ENCODE data around the gene PYCR2. TPM values are rescaled to one million over a fixed set of nuclear protein-coding genes. Genes with fewer than 3 reads are reported as not detected.
"Not testable (repeated sequence)": the region's sequence is repeated elsewhere in the genome, so short reads cannot be mapped to it uniquely, and the experiment has no call there.

PYCR2 gene
- 47.4 TPM for total RNA-seq

- peak in 1 of 2 donors; percentile 97 for DNase-seq (ENCODE audit: extremely low spot score in 2 of 2)
- H3K4me3 ChIP-seq, result peak within 1 kb of the TSS; percentile 84 to 99
- peaks cover 51% of the 10 kb centered on the region for H3K4me1 ChIP-seq
- peak; percentile 72 to 95 for TF ChIP-seq POLR2AphosphoS5 (IDR thresholded peaks at IDR 0.05; ENCODE audit: insufficient read depth in 1 of 2, low read depth in 1 of 2)
- peak; percentile 77 to 95 for TF ChIP-seq POLR2A (IDR thresholded peaks at IDR 0.05)
- TF ChIP-seq CTCF (IDR thresholded peaks at IDR 0.05), result no peak
- intact Hi-C loops (cut with DNase I), result no loop called here
- peaks cover 0 to 6% of the 10 kb centered on the region in 2 donors for H3K36me3 ChIP-seq
- no peaks in the 10 kb centered on the region for H3K9me3 ChIP-seq
- H3K27me3 ChIP-seq, result no peaks in the 10 kb centered on the region
- peak within 1 kb of the TSS; percentile 93 for H3K27ac ChIP-seq
Measured at GRCh38 chr1:225923692-225924555, at the start of gene PYCR2. Gene PYCR2 (minus strand): TSS chr1:225924250. CDS start chr1:225924110, 140 bp downstream.

GRCh38 chr1:225973158-225973557 is 49.1 kb upstream of the PYCR2 start:
- no peak for TF ChIP-seq POLR2A (IDR thresholded peaks at IDR 0.05)
- TF ChIP-seq CTCF (IDR thresholded peaks at IDR 0.05), result no peak
- no peak for DNase-seq (ENCODE audit: extremely low spot score in 2 of 2)
- H3K4me3 ChIP-seq, result no peak overlapping the region
- no peak overlapping the region for H3K27ac ChIP-seq
- no peaks in the 10 kb centered on the region for H3K4me1 ChIP-seq
- no peaks in the 10 kb centered on the region for H3K36me3 ChIP-seq
- intact Hi-C loops (cut with DNase I), result loop anchor here (10.0 kb wide), 3 partner anchors 58 to 198 kb away; partner anchors contain the start of gene SRP9
- H3K9me3 ChIP-seq, result no peaks in the 10 kb centered on the region
- no peaks in the 10 kb centered on the region for H3K27me3 ChIP-seq

GRCh38 chr1:225972344-225973152 is 48.5 kb upstream of the PYCR2 start:
- no peak for TF ChIP-seq POLR2A (IDR thresholded peaks at IDR 0.05)
- TF ChIP-seq POLR2AphosphoS5 (IDR thresholded peaks at IDR 0.05; ENCODE audit: insufficient read depth in 1 of 2, low read depth in 1 of 2), result no peak
- TF ChIP-seq CTCF (IDR thresholded peaks at IDR 0.05), result no peak

GRCh38 chr1:225970592-225971157 is 46.6 kb upstream of the PYCR2 start:
- not testable (repeated sequence) for H3K36me3 ChIP-seq; DNase-seq (ENCODE audit: extremely low spot score in 2 of 2); H3K9me3 ChIP-seq; H3K4me1 ChIP-seq; H3K4me3 ChIP-seq; H3K27ac ChIP-seq; H3K27me3 ChIP-seq
- intact Hi-C loops (cut with DNase I), result loop anchor here (10.0 kb wide), 3 partner anchors 56 to 196 kb away; partner anchors contain the start of gene SRP9

More at GRCh38 chr1:225972344-225973152, 48.5 kb upstream of the PYCR2 start:
- H3K36me3 ChIP-seq, result no peaks in the 10 kb centered on the region
- no peak overlapping the region for H3K4me3 ChIP-seq
- intact Hi-C loops (cut with DNase I), result loop anchor here (10.0 kb wide), 3 partner anchors 58 to 198 kb away; partner anchors contain the start of gene SRP9
- no peaks in the 10 kb centered on the region for H3K27me3 ChIP-seq
- H3K9me3 ChIP-seq, result no peaks in the 10 kb centered on the region
- no peaks in the 10 kb centered on the region for H3K4me1 ChIP-seq
- H3K27ac ChIP-seq, result no peak overlapping the region
- DNase-seq (ENCODE audit: extremely low spot score in 2 of 2), result no peak

- H3K27ac ChIP-seq; H3K4me1 ChIP-seq; H3K36me3 ChIP-seq; DNase-seq (ENCODE audit: extremely low spot score in 2 of 2); H3K9me3 ChIP-seq; H3K4me3 ChIP-seq; H3K27me3 ChIP-seq: not testable (repeated sequence)
- intact Hi-C loops (cut with DNase I), result loop anchor here (10.0 kb wide), 3 partner anchors 55 to 195 kb away; partner anchors contain the start of gene SRP9
Measured at GRCh38 chr1:225969751-225970150, 45.7 kb upstream of the PYCR2 start.

Data from vagina (tissue), 2 donors.